Panc1 (cell line): ENCODE measurements around the gene B3GAT3. TPM values are rescaled to one million over a fixed set of nuclear protein-coding genes. Genes with fewer than 3 reads are reported as not detected.
A peak's percentile ranks its signal among the peaks of the same experiment; 100 is the strongest.

Experiments used
- ATAC-seq: fragments of 200-7000 bp; cut with Tn5 transposase; 2 replicates; pipeline ENCODE4 v1.9.1; 2020; ENCODE audit warnings: mild to moderate bottlenecking, moderate library complexity
- BruUV-seq: library from RNA; stranded (reverse); fragments of 400-500 nt; replicated peaks from 2 replicates; lab custom pipeline; 2021; lab: Mats Ljungman, UMichigan
- CTCF ChIA-PET: fragments of 300-600 bp; sonication (Branson Sonifier 250); formaldehyde crosslinking; loops from one replicate; lab custom pipeline; 2022; ENCODE audit warnings: antibody characterized with exemption; lab: Charles Lee
- POLR2A ChIA-PET: fragments of 300-600 bp; sonication (Branson Sonifier 250); formaldehyde crosslinking; loops from one replicate; lab custom pipeline; 2022; ENCODE audit warnings: antibody characterized with exemption; lab: Charles Lee
- DNase-seq: peaks from one replicate; pipeline ENCODE4 v3.0.0-alpha.2; 2010; ENCODE audit warnings: low read depth, low spot score
- H3K27ac ChIP-seq: 2 replicates; pipeline ENCODE4 v1.5.1; 2011; ENCODE audit warnings: mild to moderate bottlenecking, low read length, inconsistent platforms
- H3K27me3 ChIP-seq: fragments of 200-500 bp; sonication (Bioruptor generic); 2 replicates; pipeline ENCODE4 v1.6.0; 2014; ENCODE audit warnings: low read length, inconsistent platforms; ENCODE audit not compliant: control insufficient read depth, insufficient read depth
- H3K36me3 ChIP-seq: fragments of 200-500 bp; sonication (Bioruptor generic); 2 replicates; pipeline ENCODE4 v1.5.1; 2014; ENCODE audit warnings: inconsistent platforms, mild to moderate bottlenecking, low read length, moderate library complexity; ENCODE audit not compliant: control insufficient read depth, insufficient read depth
- H3K4me1 ChIP-seq: 2 replicates; pipeline ENCODE4 v1.5.1; 2011; ENCODE audit warnings: inconsistent platforms, mild to moderate bottlenecking, low read length, moderate library complexity; ENCODE audit not compliant: control insufficient read depth, insufficient read depth
- H3K4me3 ChIP-seq, 2 experiments: 2 replicates each; pipeline ENCODE4 v1.5.1; 2011 to 2012; ENCODE audit warnings: low read depth in 2 of 2, low read length in 2 of 2, mild to moderate bottlenecking in 2 of 2, inconsistent platforms in 1 of 2, moderate library complexity in 1 of 2
- H3K9me3 ChIP-seq: fragments of 200-500 bp; sonication (Bioruptor generic); 2 replicates; pipeline ENCODE4 v1.5.1; 2014; ENCODE audit warnings: low read depth, mild to moderate bottlenecking, inconsistent platforms, low read length, moderate library complexity; ENCODE audit not compliant: control insufficient read depth, insufficient read depth
- CTCF ChIP-seq: fragments of 450-650 bp; IDR thresholded peaks from 2 replicates; pipeline ENCODE4 v1.5.1; 2017; ENCODE audit warnings: mild to moderate bottlenecking
- POLR2AphosphoS5 ChIP-seq: IDR thresholded peaks from 2 replicates; pipeline ENCODE4 v1.6.1; 2012; ENCODE audit warnings: mild to moderate bottlenecking, low read depth, low read length, moderate library complexity
- SIN3A ChIP-seq: IDR thresholded peaks from 2 replicates; pipeline ENCODE4 v1.6.1; 2012; ENCODE audit warnings: low read depth, mild to moderate bottlenecking, low read length, moderate library complexity, borderline replicate concordance; ENCODE audit not compliant: insufficient read depth
- TCF7L2 ChIP-seq: IDR thresholded peaks from 2 replicates; pipeline ENCODE4 v1.6.1; 2011; ENCODE audit warnings: mild to moderate bottlenecking, low read depth, low read length, inconsistent platforms
- in situ Hi-C: cut with HindIII; loops from 2 replicates; pipeline ENCODE4 v1.10.0; 2016; ENCODE audit warnings: low sequenced_read_pairs, low pct_unique_long_range_greater_than_20kb
- intact Hi-C: fragments of 100-400 bp; cut with micrococcal nuclease; formaldehyde crosslinking; loops from one replicate; pipeline ENCODE4 v1.10.0; 2022; ENCODE audit not compliant: unreplicated experiment
- total RNA-seq: library from RNA; stranded (reverse); gene quantifications from one replicate; pipeline ENCODE4 v1.2.1, GENCODE V29; 2021; ENCODE audit not compliant: unreplicated experiment
- TF ChIP-seq, protein P1 (sequence below), 2 experiments: IDR thresholded peaks; 2 replicates each; pipeline ENCODE4 v1.6.1; 2011 to 2012; ENCODE audit warnings: low read depth in 2 of 2, control low read depth in 1 of 2, low read length in 1 of 2, mild to moderate bottlenecking in 1 of 2, moderate library complexity in 1 of 2; ENCODE audit not compliant: insufficient read depth in 1 of 2

The B3GAT3 gene
- total RNA-seq, 1 experiment from 2014 or later, result 68.2 TPM

GRCh38 chr11:62575837-62576236 is 45.9 kb downstream of the B3GAT3 start:
- Histone ChIP-seq H3K36me3 (peaks cover 27% of the 10 kb centered on the region), H3K4me3 (peak overlapping the region; percentile 81 to 100; a peak in 2 of 4 replicates), H3K4me1 (peaks cover 38% of the 10 kb centered on the region), H3K27me3 (no peaks in the 10 kb centered on the region), H3K9me3 (no peaks in the 10 kb centered on the region), H3K27ac (peak overlapping the region; percentile 98)
- no peak for ATAC-seq
- CTCF ChIA-PET, result no interaction called here
- DNase-seq, result no peak
- BruUV-seq, result no TSS peak
- TF ChIP-seq TCF7L2 (no peak), CTCF (no peak), POLR2AphosphoS5 (no peak), SIN3A (no peak)
- TF ChIP-seq, protein P1, sequence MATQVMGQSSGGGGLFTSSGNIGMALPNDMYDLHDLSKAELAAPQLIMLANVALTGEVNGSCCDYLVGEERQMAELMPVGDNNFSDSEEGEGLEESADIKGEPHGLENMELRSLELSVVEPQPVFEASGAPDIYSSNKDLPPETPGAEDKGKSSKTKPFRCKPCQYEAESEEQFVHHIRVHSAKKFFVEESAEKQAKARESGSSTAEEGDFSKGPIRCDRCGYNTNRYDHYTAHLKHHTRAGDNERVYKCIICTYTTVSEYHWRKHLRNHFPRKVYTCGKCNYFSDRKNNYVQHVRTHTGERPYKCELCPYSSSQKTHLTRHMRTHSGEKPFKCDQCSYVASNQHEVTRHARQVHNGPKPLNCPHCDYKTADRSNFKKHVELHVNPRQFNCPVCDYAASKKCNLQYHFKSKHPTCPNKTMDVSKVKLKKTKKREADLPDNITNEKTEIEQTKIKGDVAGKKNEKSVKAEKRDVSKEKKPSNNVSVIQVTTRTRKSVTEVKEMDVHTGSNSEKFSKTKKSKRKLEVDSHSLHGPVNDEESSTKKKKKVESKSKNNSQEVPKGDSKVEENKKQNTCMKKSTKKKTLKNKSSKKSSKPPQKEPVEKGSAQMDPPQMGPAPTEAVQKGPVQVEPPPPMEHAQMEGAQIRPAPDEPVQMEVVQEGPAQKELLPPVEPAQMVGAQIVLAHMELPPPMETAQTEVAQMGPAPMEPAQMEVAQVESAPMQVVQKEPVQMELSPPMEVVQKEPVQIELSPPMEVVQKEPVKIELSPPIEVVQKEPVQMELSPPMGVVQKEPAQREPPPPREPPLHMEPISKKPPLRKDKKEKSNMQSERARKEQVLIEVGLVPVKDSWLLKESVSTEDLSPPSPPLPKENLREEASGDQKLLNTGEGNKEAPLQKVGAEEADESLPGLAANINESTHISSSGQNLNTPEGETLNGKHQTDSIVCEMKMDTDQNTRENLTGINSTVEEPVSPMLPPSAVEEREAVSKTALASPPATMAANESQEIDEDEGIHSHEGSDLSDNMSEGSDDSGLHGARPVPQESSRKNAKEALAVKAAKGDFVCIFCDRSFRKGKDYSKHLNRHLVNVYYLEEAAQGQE (IDR thresholded peaks at IDR 0.05; ENCODE audit: insufficient read depth in 1 of 2, low read depth in 2 of 2, low read length in 1 of 2), result no peak
- in situ Hi-C loops (no loop called here), intact Hi-C loops (no loop called here)
- POLR2A ChIA-PET, result no interaction called here

GRCh38 chr11:62575156-62575555 is 46.6 kb downstream of the B3GAT3 start:
- no peaks in the 10 kb centered on the region for H3K27me3 ChIP-seq
- H3K27ac ChIP-seq, result peak overlapping the region; percentile 98
- peaks cover 42% of the 10 kb centered on the region for H3K4me1 ChIP-seq
- ATAC-seq, result peak; percentile 11; the same call in 1 of the 2 replicates
- intact Hi-C loops (no loop called here), in situ Hi-C loops (no loop called here)
- POLR2A ChIA-PET, result no interaction called here
- no peak for TF ChIP-seq SIN3A
- TF ChIP-seq, protein P1 (IDR thresholded peaks at IDR 0.05; ENCODE audit: insufficient read depth in 1 of 2, low read depth in 2 of 2, low read length in 1 of 2), result no peak
- no peak for TF ChIP-seq CTCF
- no peak for TF ChIP-seq TCF7L2
- no peak; the same call in 1 of the 2 replicates for TF ChIP-seq POLR2AphosphoS5
- CTCF ChIA-PET, result interaction anchor here (0.7 kb wide), 1 partner anchor 93 kb away, joined by 3 read pairs; no protein-coding TSS in a partner anchor
- no TSS peak for BruUV-seq
- peak overlapping the region; percentile 81 to 100 for H3K4me3 ChIP-seq
- H3K9me3 ChIP-seq, result no peaks in the 10 kb centered on the region
- H3K36me3 ChIP-seq, result peaks cover 27% of the 10 kb centered on the region
- DNase-seq, result no peak
